Liver (tissue), 9 donors: ENCODE measurements around the gene PLCB3. TPM values are rescaled to one million over a fixed set of nuclear protein-coding genes. Genes with fewer than 3 reads are reported as not detected.

ENCODE experiments used
- DNase-seq: peaks from one replicate; pipeline ENCODE4 v3.0.0-alpha.2; 2017; ENCODE audit warnings: low spot score
- H3K27ac ChIP-seq, 2 donors: one replicate each; pipeline ENCODE4 v1.7.0; 2013; ENCODE audit warnings: inconsistent platforms in 2 of 2, low read length in 2 of 2, control low read depth in 1 of 2, low read depth in 1 of 2, mild to moderate bottlenecking in 1 of 2
- H3K27me3 ChIP-seq, 4 donors: one replicate each; pipeline versions ENCODE4 v1.6.1 to v1.7.0; 2013; ENCODE audit warnings: low read length in 3 of 4, inconsistent platforms in 1 of 4, mild to moderate bottlenecking in 1 of 4, moderate library complexity in 1 of 4; ENCODE audit not compliant: control insufficient read depth in 4 of 4, insufficient read depth in 4 of 4
- H3K36me3 ChIP-seq, 4 donors: one replicate each; pipeline versions ENCODE4 v1.6.1 to v1.7.0; 2013; ENCODE audit warnings: low read length in 3 of 4, mild to moderate bottlenecking in 3 of 4, low read depth in 1 of 4, moderate library complexity in 1 of 4; ENCODE audit not compliant: control insufficient read depth in 4 of 4, insufficient read depth in 3 of 4
- H3K4me1 ChIP-seq, 4 donors: one replicate each; pipeline versions ENCODE4 v1.6.1 to v1.7.0; 2013; ENCODE audit warnings: low read length in 3 of 4, mild to moderate bottlenecking in 3 of 4, moderate library complexity in 1 of 4; ENCODE audit not compliant: control insufficient read depth in 4 of 4, insufficient read depth in 4 of 4
- H3K4me3 ChIP-seq, 3 donors: one replicate each; pipeline versions ENCODE4 v1.6.1 to v1.7.0; 2013; ENCODE audit warnings: low read length in 3 of 3, control low read depth in 1 of 3, low read depth in 1 of 3, mild to moderate bottlenecking in 1 of 3
- H3K9ac ChIP-seq, 2 donors: one replicate each; pipeline ENCODE4 v1.7.0; 2013; ENCODE audit warnings: low read length in 2 of 2, mild to moderate bottlenecking in 2 of 2, moderate library complexity in 2 of 2, control low read depth in 1 of 2, low read depth in 1 of 2
- H3K9me3 ChIP-seq, 4 donors: one replicate each; pipeline versions ENCODE4 v1.6.1 to v1.7.0; 2013; ENCODE audit warnings: low read length in 3 of 4; ENCODE audit not compliant: control insufficient read depth in 4 of 4
- EGR1 ChIP-seq, 2 donors: IDR thresholded peaks; 2 replicates each; pipeline ENCODE4 v1.6.1; 2016 to 2018; ENCODE audit warnings: antibody characterized with exemption in 2 of 2, low read depth in 2 of 2
- FOXA1 ChIP-seq: IDR thresholded peaks from 2 replicates; pipeline ENCODE4 v1.6.1; 2016; ENCODE audit warnings: antibody characterized with exemption
- FOXA2 ChIP-seq: IDR thresholded peaks from 2 replicates; pipeline ENCODE4 v1.6.1; 2016; ENCODE audit warnings: antibody characterized with exemption
- GABPA ChIP-seq, 2 donors: IDR thresholded peaks in 1 of 2; conservative IDR thresholded peaks in 1 of 2; 2 replicates each; pipeline ENCODE4 v1.6.1; 2016; ENCODE audit warnings: antibody characterized with exemption in 2 of 2, mild to moderate bottlenecking in 1 of 2, moderate library complexity in 1 of 2
- HNF4A ChIP-seq, 2 donors: conservative IDR thresholded peaks; 2 replicates each; pipeline ENCODE4 v1.6.1; 2016; ENCODE audit warnings: antibody characterized with exemption in 2 of 2, mild to moderate bottlenecking in 2 of 2
- HNF4G ChIP-seq: IDR thresholded peaks from 2 replicates; pipeline ENCODE4 v1.6.1; 2016; ENCODE audit warnings: antibody characterized with exemption
- JUND ChIP-seq, 2 donors: IDR thresholded peaks; 2 replicates each; pipeline ENCODE4 v1.6.1; 2016; ENCODE audit warnings: antibody characterized with exemption in 2 of 2
- NR2F2 ChIP-seq: IDR thresholded peaks from 2 replicates; pipeline ENCODE4 v1.6.1; 2016; ENCODE audit warnings: antibody characterized with exemption
- RAD21 ChIP-seq, 2 donors: IDR thresholded peaks; 2 replicates each; pipeline ENCODE4 v1.6.1; 2016; ENCODE audit warnings: antibody characterized with exemption in 2 of 2, mild to moderate bottlenecking in 2 of 2
- RXRA ChIP-seq, 2 donors: IDR thresholded peaks; 2 replicates each; pipeline ENCODE4 v1.6.1; 2017 to 2018; ENCODE audit warnings: antibody characterized with exemption in 2 of 2, mild to moderate bottlenecking in 1 of 2
- SP1 ChIP-seq: IDR thresholded peaks from 2 replicates; pipeline ENCODE4 v1.6.1; 2018; ENCODE audit warnings: antibody characterized with exemption, mild to moderate bottlenecking
- TAF1 ChIP-seq: conservative IDR thresholded peaks from 2 replicates; pipeline ENCODE4 v1.6.1; 2016; ENCODE audit warnings: antibody characterized with exemption, mild to moderate bottlenecking
- YY1 ChIP-seq: IDR thresholded peaks from 2 replicates; pipeline ENCODE4 v1.6.1; 2016; ENCODE audit warnings: antibody characterized with exemption, mild to moderate bottlenecking
- WGBS: extraction: QIAGEN DNeasy Blood & Tissue Kit; methylation state at CpG from one replicate; pipeline ENCODE4 v1.1.7; 2013; 5-methylcytosine and 5-hydroxymethylcytosine counted together
- polyA plus RNA-seq, 2 donors: library from polyadenylated mRNA; stranded (reverse) in 1 of 2; unstranded in 1 of 2; fragments of 200-250 nt in 1 of 2; fragments of >200 nt in 1 of 2; fragmentation: Nextera tagmentation in 1 of 2; extraction: Ambion mirVana in 1 of 2; gene quantifications; one replicate each; pipeline versions ENCODE4 v1.2.1 to v1.2.3, GENCODE V29; 2013 to 2015
- total RNA-seq, 2 donors: library from RNA; depleted of rRNA; stranded (reverse); fragments of >200 nt; gene quantifications; one replicate each; pipeline ENCODE4 v1.2.3, GENCODE V29; 2014
- TF ChIP-seq, protein P1 (sequence below): IDR thresholded peaks from 2 replicates; pipeline ENCODE4 v1.6.1; 2016; ENCODE audit warnings: antibody characterized with exemption, mild to moderate bottlenecking
- TF ChIP-seq, protein P2 (sequence below): IDR thresholded peaks from 2 replicates; pipeline ENCODE4 v1.6.1; 2016; ENCODE audit warnings: antibody characterized with exemption
- TF ChIP-seq, protein P3 (sequence below): IDR thresholded peaks from 2 replicates; pipeline ENCODE4 v1.6.1; 2016; ENCODE audit warnings: antibody characterized with exemption
- TF ChIP-seq, protein P4 (sequence below): fragments of 150-350 bp; IDR thresholded peaks from 2 replicates; pipeline ENCODE4 v1.5.1; 2017; ENCODE audit warnings: improper control_type of control experiment, low read depth, low read length; ENCODE audit not compliant: missing input control
- TF ChIP-seq, protein P5 (sequence below): IDR thresholded peaks from 2 replicates; pipeline ENCODE4 v1.6.1; 2016; ENCODE audit warnings: antibody characterized with exemption
- donor health status: healthy.
- donor health status: healthy.
- donor health status: healthy.
- donor health status: healthy.
- donor health status: healthy.

PLCB3 gene
- total and polyA plus RNA-seq, 4 donors, result 0.79 to 8.5 (median 5.4) TPM

DNA sequence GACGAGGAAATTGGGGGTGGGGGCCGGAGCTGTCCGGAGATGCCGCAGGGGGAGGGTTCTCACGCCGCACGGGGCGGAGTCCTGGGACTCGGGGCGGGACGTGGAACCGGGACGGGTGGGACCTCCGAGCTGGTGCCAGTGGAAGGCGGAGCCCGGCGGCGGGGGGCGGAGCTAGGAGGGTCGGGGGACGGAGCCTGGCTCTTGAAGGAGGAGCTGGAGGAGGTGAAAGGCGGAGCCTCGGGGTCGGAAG lies 10.2 kb upstream of the PLCB3 start:
- Histone ChIP-seq H3K4me1 (peaks cover 21 to 59% (median 43%) of the 10 kb centered on the region in 4 donors), H3K9me3 (no peaks in the 10 kb centered on the region), H3K27me3 (no peaks in the 10 kb centered on the region), H3K27ac (peak overlapping the region; percentile 97 to 99), H3K4me3 (peak overlapping the region in 2 of 3 donors; percentile 54 to 74), H3K36me3 (peaks cover 0 to 6% (median 4%) of the 10 kb centered on the region in 4 donors), H3K9ac (peak overlapping the region in 1 of 2 donors; percentile 62)
- WGBS, result 2% methylated on average over 24 of the region's 24 CpGs
- DNase-seq, result peak; percentile 100
- TF ChIP-seq SP1 (peak; percentile 84), HNF4A (conservative IDR thresholded peaks at IDR 0.05) (peak in 1 of 2 donors; percentile 39), RXRA (IDR thresholded peaks at IDR 0.05) (no peak)
- TF ChIP-seq, protein P1, sequence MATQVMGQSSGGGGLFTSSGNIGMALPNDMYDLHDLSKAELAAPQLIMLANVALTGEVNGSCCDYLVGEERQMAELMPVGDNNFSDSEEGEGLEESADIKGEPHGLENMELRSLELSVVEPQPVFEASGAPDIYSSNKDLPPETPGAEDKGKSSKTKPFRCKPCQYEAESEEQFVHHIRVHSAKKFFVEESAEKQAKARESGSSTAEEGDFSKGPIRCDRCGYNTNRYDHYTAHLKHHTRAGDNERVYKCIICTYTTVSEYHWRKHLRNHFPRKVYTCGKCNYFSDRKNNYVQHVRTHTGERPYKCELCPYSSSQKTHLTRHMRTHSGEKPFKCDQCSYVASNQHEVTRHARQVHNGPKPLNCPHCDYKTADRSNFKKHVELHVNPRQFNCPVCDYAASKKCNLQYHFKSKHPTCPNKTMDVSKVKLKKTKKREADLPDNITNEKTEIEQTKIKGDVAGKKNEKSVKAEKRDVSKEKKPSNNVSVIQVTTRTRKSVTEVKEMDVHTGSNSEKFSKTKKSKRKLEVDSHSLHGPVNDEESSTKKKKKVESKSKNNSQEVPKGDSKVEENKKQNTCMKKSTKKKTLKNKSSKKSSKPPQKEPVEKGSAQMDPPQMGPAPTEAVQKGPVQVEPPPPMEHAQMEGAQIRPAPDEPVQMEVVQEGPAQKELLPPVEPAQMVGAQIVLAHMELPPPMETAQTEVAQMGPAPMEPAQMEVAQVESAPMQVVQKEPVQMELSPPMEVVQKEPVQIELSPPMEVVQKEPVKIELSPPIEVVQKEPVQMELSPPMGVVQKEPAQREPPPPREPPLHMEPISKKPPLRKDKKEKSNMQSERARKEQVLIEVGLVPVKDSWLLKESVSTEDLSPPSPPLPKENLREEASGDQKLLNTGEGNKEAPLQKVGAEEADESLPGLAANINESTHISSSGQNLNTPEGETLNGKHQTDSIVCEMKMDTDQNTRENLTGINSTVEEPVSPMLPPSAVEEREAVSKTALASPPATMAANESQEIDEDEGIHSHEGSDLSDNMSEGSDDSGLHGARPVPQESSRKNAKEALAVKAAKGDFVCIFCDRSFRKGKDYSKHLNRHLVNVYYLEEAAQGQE, result no peak

DNA sequence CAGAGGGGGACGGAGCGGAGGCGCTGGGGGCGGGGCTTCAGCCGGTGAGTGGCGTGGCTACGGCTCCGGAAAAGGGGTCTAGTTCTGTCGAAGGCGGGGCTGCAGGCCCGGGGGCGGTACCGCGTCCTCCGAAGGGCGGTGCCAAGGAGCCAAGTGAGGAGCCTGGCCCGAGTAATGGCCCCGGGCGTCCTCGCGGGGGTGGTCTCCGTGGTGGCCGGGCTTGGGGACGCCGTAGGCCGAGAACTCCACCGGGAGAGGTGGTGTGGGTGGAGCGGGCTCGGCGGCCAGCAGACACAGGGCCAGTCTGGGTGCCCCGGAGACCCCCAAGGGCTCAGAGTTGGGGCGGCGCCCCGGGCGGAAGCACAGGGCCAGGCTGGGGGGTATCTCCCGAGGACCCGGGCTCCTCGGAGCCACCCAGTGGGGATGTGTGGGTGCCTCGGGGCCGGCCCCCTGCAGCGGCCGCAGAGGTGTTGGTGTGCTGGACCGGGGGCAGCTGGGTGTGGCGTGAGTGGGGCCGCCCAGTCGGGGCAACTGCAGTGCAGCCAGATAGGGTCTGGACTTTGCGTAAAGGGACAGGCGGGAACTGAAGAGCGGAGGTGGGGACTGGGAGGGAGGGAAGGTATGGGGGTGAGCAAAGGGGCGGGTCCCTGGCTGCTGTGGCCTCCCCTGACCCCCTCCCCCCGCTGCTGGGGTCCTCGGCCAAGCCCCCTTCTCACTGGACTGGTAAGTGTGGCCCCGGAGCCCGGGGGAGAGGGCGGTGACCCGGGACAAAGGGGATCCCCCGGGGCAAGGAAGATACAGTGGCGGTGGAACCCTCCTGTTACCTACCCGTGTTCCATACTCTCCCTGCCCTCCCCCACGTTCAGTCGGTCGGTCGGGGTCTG lies 9.6 kb upstream of the PLCB3 start:
- Histone ChIP-seq H3K9ac (peak overlapping the region in 1 of 2 donors; percentile 81), H3K4me1 (peaks cover 21 to 59% (median 43%) of the 10 kb centered on the region in 4 donors), H3K27me3 (no peaks in the 10 kb centered on the region), H3K27ac (peak overlapping the region; percentile 97 to 99), H3K4me3 (peak overlapping the region; percentile 74 to 94 (median 80)), H3K9me3 (no peaks in the 10 kb centered on the region), H3K36me3 (peaks cover 0 to 6% (median 4%) of the 10 kb centered on the region in 4 donors)
- DNase-seq, result peak; percentile 72
- under 1% methylated on average over 63 of the region's 63 CpGs for WGBS
- TF ChIP-seq FOXA2, result peak; percentile 16
- TF ChIP-seq, protein P1, result peak; percentile 31
- TF ChIP-seq, protein P2, sequence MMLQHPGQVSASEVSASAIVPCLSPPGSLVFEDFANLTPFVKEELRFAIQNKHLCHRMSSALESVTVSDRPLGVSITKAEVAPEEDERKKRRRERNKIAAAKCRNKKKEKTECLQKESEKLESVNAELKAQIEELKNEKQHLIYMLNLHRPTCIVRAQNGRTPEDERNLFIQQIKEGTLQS, result no peak
- no peak for TF ChIP-seq FOXA1
- TF ChIP-seq RXRA (IDR thresholded peaks at IDR 0.05), result peak in 1 of 2 donors; percentile 44
- TF ChIP-seq YY1, result peak; percentile 81
- TF ChIP-seq, protein P3, sequence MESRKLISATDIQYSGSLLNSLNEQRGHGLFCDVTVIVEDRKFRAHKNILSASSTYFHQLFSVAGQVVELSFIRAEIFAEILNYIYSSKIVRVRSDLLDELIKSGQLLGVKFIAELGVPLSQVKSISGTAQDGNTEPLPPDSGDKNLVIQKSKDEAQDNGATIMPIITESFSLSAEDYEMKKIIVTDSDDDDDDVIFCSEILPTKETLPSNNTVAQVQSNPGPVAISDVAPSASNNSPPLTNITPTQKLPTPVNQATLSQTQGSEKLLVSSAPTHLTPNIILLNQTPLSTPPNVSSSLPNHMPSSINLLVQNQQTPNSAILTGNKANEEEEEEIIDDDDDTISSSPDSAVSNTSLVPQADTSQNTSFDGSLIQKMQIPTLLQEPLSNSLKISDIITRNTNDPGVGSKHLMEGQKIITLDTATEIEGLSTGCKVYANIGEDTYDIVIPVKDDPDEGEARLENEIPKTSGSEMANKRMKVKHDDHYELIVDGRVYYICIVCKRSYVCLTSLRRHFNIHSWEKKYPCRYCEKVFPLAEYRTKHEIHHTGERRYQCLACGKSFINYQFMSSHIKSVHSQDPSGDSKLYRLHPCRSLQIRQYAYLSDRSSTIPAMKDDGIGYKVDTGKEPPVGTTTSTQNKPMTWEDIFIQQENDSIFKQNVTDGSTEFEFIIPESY, result no peak
- TF ChIP-seq HNF4A (conservative IDR thresholded peaks at IDR 0.05), result no peak
- no peak for TF ChIP-seq RAD21 (IDR thresholded peaks at IDR 0.05)
- TF ChIP-seq NR2F2, result no peak
- TF ChIP-seq, protein P4, sequence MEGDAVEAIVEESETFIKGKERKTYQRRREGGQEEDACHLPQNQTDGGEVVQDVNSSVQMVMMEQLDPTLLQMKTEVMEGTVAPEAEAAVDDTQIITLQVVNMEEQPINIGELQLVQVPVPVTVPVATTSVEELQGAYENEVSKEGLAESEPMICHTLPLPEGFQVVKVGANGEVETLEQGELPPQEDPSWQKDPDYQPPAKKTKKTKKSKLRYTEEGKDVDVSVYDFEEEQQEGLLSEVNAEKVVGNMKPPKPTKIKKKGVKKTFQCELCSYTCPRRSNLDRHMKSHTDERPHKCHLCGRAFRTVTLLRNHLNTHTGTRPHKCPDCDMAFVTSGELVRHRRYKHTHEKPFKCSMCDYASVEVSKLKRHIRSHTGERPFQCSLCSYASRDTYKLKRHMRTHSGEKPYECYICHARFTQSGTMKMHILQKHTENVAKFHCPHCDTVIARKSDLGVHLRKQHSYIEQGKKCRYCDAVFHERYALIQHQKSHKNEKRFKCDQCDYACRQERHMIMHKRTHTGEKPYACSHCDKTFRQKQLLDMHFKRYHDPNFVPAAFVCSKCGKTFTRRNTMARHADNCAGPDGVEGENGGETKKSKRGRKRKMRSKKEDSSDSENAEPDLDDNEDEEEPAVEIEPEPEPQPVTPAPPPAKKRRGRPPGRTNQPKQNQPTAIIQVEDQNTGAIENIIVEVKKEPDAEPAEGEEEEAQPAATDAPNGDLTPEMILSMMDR, result no peak
- no peak for TF ChIP-seq EGR1 (IDR thresholded peaks at IDR 0.05; ENCODE audit: low read depth in 2 of 2)
- TF ChIP-seq, protein P5, sequence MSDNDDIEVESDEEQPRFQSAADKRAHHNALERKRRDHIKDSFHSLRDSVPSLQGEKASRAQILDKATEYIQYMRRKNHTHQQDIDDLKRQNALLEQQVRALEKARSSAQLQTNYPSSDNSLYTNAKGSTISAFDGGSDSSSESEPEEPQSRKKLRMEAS, result peak; percentile 66
- TF ChIP-seq SP1, result peak; percentile 2
- TF ChIP-seq GABPA (IDR thresholded peaks at IDR 0.05 in 1 of 2, conservative IDR thresholded peaks at IDR 0.05 in 1 of 2), result no peak
- no peak for TF ChIP-seq TAF1
- peak in 1 of 2 donors; percentile 9 for TF ChIP-seq JUND (IDR thresholded peaks at IDR 0.05)
- TF ChIP-seq HNF4G, result no peak
